Peyer's patch (tissue), 4 donors: ENCODE data around the gene AGBL4.

Source experiments
- CTCF ChIP-seq, 6 experiments: fragments of 450-650 bp in 4 of 6; fragments of 200-600 bp in 2 of 6; sonication (generic) in 1 of 6; IDR thresholded peaks; one replicate each; pipeline ENCODE4 v1.5.1; 2017 to 2019; ENCODE audit warnings: antibody characterized with exemption in 6 of 6, mild to moderate bottlenecking in 3 of 6, moderate library complexity in 1 of 6
- POLR2A ChIP-seq, 2 donors: fragments of 450-650 bp; IDR thresholded peaks; one replicate each; pipeline ENCODE4 v1.5.1; 2017; ENCODE audit warnings: antibody characterized with exemption in 2 of 2, mild to moderate bottlenecking in 2 of 2, moderate library complexity in 2 of 2

- no peak for TF ChIP-seq CTCF (IDR thresholded peaks at IDR 0.05)
- TF ChIP-seq POLR2A (IDR thresholded peaks at IDR 0.05) = no peak
These were observed 1216.0 kb downstream of the AGBL4 start for GRCh38 chr1:48807554-48808260.
